OCI-LY1 (cell line): Measurements from ENCODE around the gene MFRP.

Experiments
- H2AFZ ChIP-seq: fragments of 200-600 bp; sonication (generic), shearing (Covaris generic); 2 replicates; pipeline ENCODE4 v1.6.0; 2014; ENCODE audit warnings: antibody characterized with exemption, mild to moderate bottlenecking, low read length
- H3F3A ChIP-seq: fragments of 200-600 bp; sonication (generic), shearing (Covaris generic); 2 replicates; pipeline ENCODE4 v1.6.0; 2014; ENCODE audit warnings: mild to moderate bottlenecking, antibody characterized with exemption, low read length, moderate library complexity; ENCODE audit not compliant: insufficient read depth
- H3K27ac ChIP-seq: fragments of 200-600 bp; sonication (generic); 2 replicates; pipeline ENCODE4 v1.5.1; 2014; ENCODE audit warnings: low read length, mixed run types, mild to moderate bottlenecking, low read depth; ENCODE audit not compliant: poor library complexity, severe bottlenecking
- H3K27me3 ChIP-seq: fragments of 200-600 bp; sonication (generic); 2 replicates; pipeline ENCODE4 v1.6.0; 2014; ENCODE audit warnings: antibody characterized with exemption, mild to moderate bottlenecking, low read length, moderate library complexity; ENCODE audit not compliant: insufficient read depth
- H3K36me3 ChIP-seq: fragments of 200-600 bp; sonication (generic); 2 replicates; pipeline ENCODE4 v1.6.1; 2014; ENCODE audit warnings: mild to moderate bottlenecking, antibody characterized with exemption, low read length, moderate library complexity, mixed read lengths; ENCODE audit not compliant: insufficient read depth
- H3K4me1 ChIP-seq: fragments of 200-600 bp; sonication (generic); 2 replicates; pipeline ENCODE4 v1.5.1; 2014; ENCODE audit warnings: mild to moderate bottlenecking, low read length, moderate library complexity; ENCODE audit not compliant: insufficient read depth, severe bottlenecking
- H3K4me2 ChIP-seq: fragments of 200-600 bp; sonication (generic), shearing (Covaris generic); 2 replicates; pipeline ENCODE4 v1.6.1; 2014; ENCODE audit warnings: low read length
- H3K4me3 ChIP-seq: fragments of 200-600 bp; sonication (generic); 2 replicates; pipeline ENCODE4 v1.5.1; 2014; ENCODE audit warnings: low read length, low read depth, mild to moderate bottlenecking, mixed read lengths; ENCODE audit not compliant: poor library complexity, severe bottlenecking
- H3K79me2 ChIP-seq: fragments of 200-600 bp; shearing (Covaris generic); 2 replicates; pipeline ENCODE4 v1.6.1; 2016; ENCODE audit warnings: mixed run types, low read length, mixed read lengths; ENCODE audit not compliant: insufficient read depth
- H3K9ac ChIP-seq: fragments of 200-600 bp; sonication (generic), shearing (Covaris generic); 2 replicates; pipeline ENCODE4 v1.6.1; 2014; ENCODE audit warnings: mild to moderate bottlenecking, low read length, mixed read lengths
- H3K9me2 ChIP-seq: fragments of 200-600 bp; sonication (generic), shearing (Covaris generic); 2 replicates; pipeline ENCODE4 v1.6.1; 2014; ENCODE audit warnings: low read depth, mild to moderate bottlenecking, low read length, mixed read lengths
- H3K9me3 ChIP-seq: fragments of 200-600 bp; shearing (Covaris generic); 2 replicates; pipeline ENCODE4 v1.6.1; 2014; ENCODE audit warnings: low read length, mixed read lengths
- H4K20me1 ChIP-seq: fragments of 200-600 bp; sonication (generic), shearing (Covaris generic); 2 replicates; pipeline ENCODE4 v1.6.0; 2016; ENCODE audit warnings: mild to moderate bottlenecking, low read length; ENCODE audit not compliant: insufficient read depth
- EZH2 ChIP-seq: fragments of 200-600 bp; sonication (generic), shearing (Covaris generic); IDR thresholded peaks from 2 replicates; pipeline ENCODE4 v1.8.0; 2017; ENCODE audit warnings: borderline replicate concordance, mixed run types, mild to moderate bottlenecking, antibody characterized with exemption, low read length, moderate library complexity, mixed read lengths
- TF ChIP-seq, protein P1 (sequence below): fragments of 200-600 bp; sonication (generic), shearing (Covaris generic); IDR thresholded peaks from 2 replicates; pipeline ENCODE4 v1.5.1; 2017; ENCODE audit warnings: mild to moderate bottlenecking, antibody characterized with exemption, low read length, moderate library complexity, mixed read lengths

MFRP gene

DNA sequence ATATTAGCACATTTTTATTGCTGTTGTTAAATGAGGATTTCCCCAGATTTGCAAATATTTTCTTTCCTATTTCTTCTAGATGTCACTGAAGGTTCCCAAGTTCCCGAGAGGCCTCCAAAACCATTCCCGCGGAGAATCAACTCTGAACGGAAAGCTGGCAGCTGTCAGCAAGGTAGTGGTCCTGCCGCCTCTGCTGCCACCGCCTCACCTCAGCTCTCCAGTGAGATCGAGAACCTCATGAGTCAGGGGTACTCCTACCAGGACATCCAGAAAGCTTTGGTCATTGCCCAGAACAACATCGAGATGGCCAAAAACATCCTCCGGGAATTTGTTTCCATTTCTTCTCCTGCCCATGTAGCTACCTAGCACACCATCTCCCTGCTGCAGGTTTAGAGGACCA is 47.1 kb downstream of the MFRP start:
- Histone ChIP-seq H4K20me1 (no peaks in the 10 kb centered on the region), H3K79me2 (no peaks in the 10 kb centered on the region), H3K27me3 (no peaks in the 10 kb centered on the region), H3F3A (no peaks in the 10 kb centered on the region), H3K9me2 (no peaks in the 10 kb centered on the region), H3K4me2 (no peak overlapping the region), H2AFZ (no peak overlapping the region), H3K9ac (no peak overlapping the region), H3K9me3 (no peaks in the 10 kb centered on the region), H3K4me3 (no peak overlapping the region), H3K36me3 (peaks cover 83% of the 10 kb centered on the region), H3K4me1 (no peaks in the 10 kb centered on the region), H3K27ac (no peak overlapping the region)
- TF ChIP-seq, protein P1, sequence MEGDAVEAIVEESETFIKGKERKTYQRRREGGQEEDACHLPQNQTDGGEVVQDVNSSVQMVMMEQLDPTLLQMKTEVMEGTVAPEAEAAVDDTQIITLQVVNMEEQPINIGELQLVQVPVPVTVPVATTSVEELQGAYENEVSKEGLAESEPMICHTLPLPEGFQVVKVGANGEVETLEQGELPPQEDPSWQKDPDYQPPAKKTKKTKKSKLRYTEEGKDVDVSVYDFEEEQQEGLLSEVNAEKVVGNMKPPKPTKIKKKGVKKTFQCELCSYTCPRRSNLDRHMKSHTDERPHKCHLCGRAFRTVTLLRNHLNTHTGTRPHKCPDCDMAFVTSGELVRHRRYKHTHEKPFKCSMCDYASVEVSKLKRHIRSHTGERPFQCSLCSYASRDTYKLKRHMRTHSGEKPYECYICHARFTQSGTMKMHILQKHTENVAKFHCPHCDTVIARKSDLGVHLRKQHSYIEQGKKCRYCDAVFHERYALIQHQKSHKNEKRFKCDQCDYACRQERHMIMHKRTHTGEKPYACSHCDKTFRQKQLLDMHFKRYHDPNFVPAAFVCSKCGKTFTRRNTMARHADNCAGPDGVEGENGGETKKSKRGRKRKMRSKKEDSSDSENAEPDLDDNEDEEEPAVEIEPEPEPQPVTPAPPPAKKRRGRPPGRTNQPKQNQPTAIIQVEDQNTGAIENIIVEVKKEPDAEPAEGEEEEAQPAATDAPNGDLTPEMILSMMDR: no peak
- no peak for TF ChIP-seq EZH2

DNA sequence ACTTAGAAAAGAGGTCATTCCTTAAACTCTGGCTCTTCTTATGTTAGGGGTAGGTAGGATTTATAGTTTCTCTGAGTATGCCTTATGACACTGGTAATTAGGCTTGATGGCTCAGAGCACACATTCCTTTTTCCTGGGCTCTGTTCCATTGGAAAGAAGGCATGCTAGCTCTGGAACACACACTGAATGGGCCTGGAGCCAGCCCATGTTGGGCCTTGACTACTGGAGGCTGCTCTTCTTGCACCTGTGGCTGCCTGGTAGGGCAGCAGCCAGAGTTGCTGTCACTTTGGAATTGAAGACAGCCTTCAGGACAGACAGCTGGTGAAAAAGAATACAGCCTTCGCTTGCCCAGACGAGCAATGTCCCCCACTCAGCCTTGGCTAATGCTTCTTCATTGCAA is 47.8 kb downstream of the MFRP start:
- H3K4me1 ChIP-seq: no peaks in the 10 kb centered on the region
- H3K27ac ChIP-seq: no peak overlapping the region
- no peak overlapping the region for H3K9ac ChIP-seq
- H3F3A ChIP-seq: no peaks in the 10 kb centered on the region
- H3K36me3 ChIP-seq: peaks cover 77% of the 10 kb centered on the region
- H3K4me3 ChIP-seq: no peak overlapping the region
- no peak overlapping the region for H3K4me2 ChIP-seq
- TF ChIP-seq, protein P1: no peak
- no peak for TF ChIP-seq EZH2
- H4K20me1 ChIP-seq: no peaks in the 10 kb centered on the region
- no peaks in the 10 kb centered on the region for H3K27me3 ChIP-seq
- H3K9me2 ChIP-seq: no peaks in the 10 kb centered on the region
- no peaks in the 10 kb centered on the region for H3K9me3 ChIP-seq
- no peak overlapping the region for H2AFZ ChIP-seq
- H3K79me2 ChIP-seq: no peaks in the 10 kb centered on the region

DNA sequence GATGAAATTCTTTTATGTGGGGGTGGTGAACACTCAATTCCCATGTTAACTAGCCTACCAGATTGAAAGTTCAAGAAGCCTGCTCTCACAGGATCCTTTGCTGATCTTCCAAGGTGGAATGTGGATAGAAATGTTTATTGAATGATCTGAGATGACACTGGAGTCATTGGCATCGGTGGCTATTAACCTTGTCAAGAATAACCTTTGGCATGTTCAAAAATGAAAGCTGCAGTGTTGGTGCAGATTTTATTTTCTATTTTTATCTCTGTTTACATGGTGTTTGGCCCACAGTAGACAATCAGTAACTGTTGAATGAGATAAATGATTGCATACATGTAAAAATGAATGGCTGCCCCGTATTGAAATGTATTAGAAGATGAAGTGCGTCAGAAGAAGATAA is 48.6 kb downstream of the MFRP start:
- Histone ChIP-seq H3K36me3 (peaks cover 69% of the 10 kb centered on the region), H3K9ac (no peak overlapping the region), H3K4me3 (no peak overlapping the region), H3K4me1 (no peaks in the 10 kb centered on the region), H3F3A (no peaks in the 10 kb centered on the region), H3K79me2 (no peaks in the 10 kb centered on the region), H3K27me3 (no peaks in the 10 kb centered on the region), H4K20me1 (no peaks in the 10 kb centered on the region), H2AFZ (no peak overlapping the region), H3K4me2 (no peak overlapping the region), H3K9me3 (no peaks in the 10 kb centered on the region), H3K27ac (no peak overlapping the region), H3K9me2 (no peaks in the 10 kb centered on the region)
- no peak for TF ChIP-seq EZH2

DNA sequence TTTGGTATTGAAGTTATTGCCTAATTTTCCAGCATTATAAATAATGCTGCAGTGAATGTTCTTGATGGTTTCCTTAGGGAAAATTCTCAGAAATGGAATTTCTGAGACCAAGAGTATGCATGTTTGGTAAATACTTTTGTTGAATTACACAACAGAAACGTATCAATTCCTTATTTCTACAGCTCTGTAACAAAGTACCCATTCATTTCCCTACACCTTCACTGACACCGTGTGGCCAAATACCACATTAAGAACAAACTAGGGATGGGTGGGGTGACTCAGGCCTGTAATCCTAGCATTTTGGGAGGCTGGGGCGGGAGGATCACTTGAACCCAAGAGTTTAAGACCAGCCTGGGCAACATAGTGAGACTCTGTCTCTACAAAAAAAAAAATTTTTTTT is 51.3 kb downstream of the MFRP start:
- Histone ChIP-seq H3K9ac (no peak overlapping the region), H3K4me2 (no peak overlapping the region), H3K36me3 (peaks cover 48% of the 10 kb centered on the region)

More for the DNA sequence above, 51.3 kb downstream of the MFRP start:
- Histone ChIP-seq H3K79me2 (no peaks in the 10 kb centered on the region), H4K20me1 (no peaks in the 10 kb centered on the region), H3K4me1 (no peaks in the 10 kb centered on the region), H3K27ac (no peak overlapping the region), H3K4me3 (no peak overlapping the region), H3F3A (no peaks in the 10 kb centered on the region), H3K9me3 (no peaks in the 10 kb centered on the region), H3K27me3 (no peaks in the 10 kb centered on the region), H3K9me2 (no peaks in the 10 kb centered on the region), H2AFZ (no peak overlapping the region)
- TF ChIP-seq EZH2: no peak
- TF ChIP-seq, protein P1: peak; percentile 20; the same call in 1 of the 2 replicates
